Lower leg skin (tissue), 4 donors: ENCODE measurements around the gene FCER2. TPM values are rescaled to one million over a fixed set of nuclear protein-coding genes. Genes with fewer than 3 reads are reported as not detected.

Experiments used
- DNase-seq, 2 donors: peaks; one replicate each; pipeline ENCODE4 v3.0.0-alpha.2; 2019; ENCODE audit warnings: low spot score in 2 of 2
- H3K4me3 ChIP-seq: fragments of 200-600 bp; sonication (generic); 2 replicates; pipeline ENCODE4 v1.5.1; 2017; ENCODE audit warnings: mild to moderate bottlenecking, low read depth; ENCODE audit not compliant: poor library complexity, severe bottlenecking
- POLR2A ChIP-seq, 2 donors: fragments of 450-650 bp; IDR thresholded peaks; one replicate each; pipeline ENCODE4 v1.6.1; 2016 to 2017; ENCODE audit warnings: antibody characterized with exemption in 2 of 2, mild to moderate bottlenecking in 1 of 2, moderate library complexity in 1 of 2
- WGBS, 2 donors: methylation state at CpG; one replicate each; pipeline ENCODE4 v1.1.5; 2018; 5-methylcytosine and 5-hydroxymethylcytosine counted together
- intact Hi-C: fragments of 100-400 bp; cut with DNase I; formaldehyde crosslinking; loops from one replicate; pipeline ENCODE4 v1.15.0; 2023; ENCODE audit warnings: low total_unique reads
- total RNA-seq, 4 donors: library from RNA; depleted of rRNA; stranded (reverse); fragments of >200 nt; gene quantifications; one replicate each; pipeline ENCODE4 v1.1.0, GENCODE V29; 2016
- TF ChIP-seq, protein P1 (sequence below), 3 donors: fragments of 450-650 bp; IDR thresholded peaks; one replicate each; pipeline ENCODE4 v1.5.1; 2016; ENCODE audit warnings: antibody characterized with exemption in 3 of 3, mild to moderate bottlenecking in 3 of 3, moderate library complexity in 2 of 3

Gene FCER2
- total RNA-seq, 4 donors from 2014 or later = not detected

GRCh38 chr19:7685546-7686445, 16.1 kb downstream of the FCER2 start:
- TF ChIP-seq, protein P1, sequence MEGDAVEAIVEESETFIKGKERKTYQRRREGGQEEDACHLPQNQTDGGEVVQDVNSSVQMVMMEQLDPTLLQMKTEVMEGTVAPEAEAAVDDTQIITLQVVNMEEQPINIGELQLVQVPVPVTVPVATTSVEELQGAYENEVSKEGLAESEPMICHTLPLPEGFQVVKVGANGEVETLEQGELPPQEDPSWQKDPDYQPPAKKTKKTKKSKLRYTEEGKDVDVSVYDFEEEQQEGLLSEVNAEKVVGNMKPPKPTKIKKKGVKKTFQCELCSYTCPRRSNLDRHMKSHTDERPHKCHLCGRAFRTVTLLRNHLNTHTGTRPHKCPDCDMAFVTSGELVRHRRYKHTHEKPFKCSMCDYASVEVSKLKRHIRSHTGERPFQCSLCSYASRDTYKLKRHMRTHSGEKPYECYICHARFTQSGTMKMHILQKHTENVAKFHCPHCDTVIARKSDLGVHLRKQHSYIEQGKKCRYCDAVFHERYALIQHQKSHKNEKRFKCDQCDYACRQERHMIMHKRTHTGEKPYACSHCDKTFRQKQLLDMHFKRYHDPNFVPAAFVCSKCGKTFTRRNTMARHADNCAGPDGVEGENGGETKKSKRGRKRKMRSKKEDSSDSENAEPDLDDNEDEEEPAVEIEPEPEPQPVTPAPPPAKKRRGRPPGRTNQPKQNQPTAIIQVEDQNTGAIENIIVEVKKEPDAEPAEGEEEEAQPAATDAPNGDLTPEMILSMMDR (IDR thresholded peaks at IDR 0.05) = no peak
- no peak for DNase-seq
- intact Hi-C loops = loop anchor here (10.0 kb wide), 1 partner anchor 331 kb away; no protein-coding TSS in a partner anchor
- no peak overlapping the region for H3K4me3 ChIP-seq
- 45% methylated on average over 18 to 19 of the region's 19 CpGs for WGBS, 2 donors

DNA sequence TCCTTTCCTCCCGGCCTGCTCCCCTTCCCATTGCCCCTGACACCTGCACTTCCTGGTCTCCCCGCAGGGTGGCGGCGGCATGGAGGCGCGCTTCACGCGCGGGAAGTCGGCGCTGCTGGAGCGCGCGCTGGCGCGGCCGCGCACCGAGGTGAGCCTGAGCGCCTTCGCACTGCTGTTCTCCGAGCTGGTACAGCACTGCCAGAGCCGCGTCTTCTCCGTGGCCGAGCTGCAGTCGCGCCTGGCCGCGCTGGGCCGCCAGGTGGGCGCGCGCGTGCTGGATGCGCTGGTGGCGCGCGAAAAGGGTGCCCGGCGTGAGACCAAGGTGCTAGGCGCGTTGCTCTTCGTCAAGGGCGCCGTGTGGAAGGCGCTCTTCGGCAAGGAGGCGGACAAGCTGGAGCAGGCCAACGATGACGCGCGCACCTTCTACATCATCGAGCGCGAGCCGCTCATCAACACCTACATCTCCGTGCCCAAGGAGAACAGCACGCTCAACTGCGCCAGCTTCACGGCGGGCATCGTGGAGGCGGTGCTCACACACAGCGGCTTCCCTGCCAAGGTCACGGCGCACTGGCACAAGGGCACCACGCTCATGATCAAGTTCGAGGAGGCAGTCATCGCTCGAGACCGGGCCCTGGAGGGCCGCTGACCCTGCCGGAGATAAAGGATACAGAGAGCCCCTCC, 19.6 kb downstream of the FCER2 start:
- TF ChIP-seq, protein P1 (IDR thresholded peaks at IDR 0.05) = no peak
- no peak for TF ChIP-seq POLR2A (IDR thresholded peaks at IDR 0.05)
- no peak overlapping the region for H3K4me3 ChIP-seq
- DNase-seq = no peak
- intact Hi-C loops = loop anchor here (10.0 kb wide), 1 partner anchor 328 kb away; no protein-coding TSS in a partner anchor
- 84 to 86% methylated on average over 67 to 74 of the region's 74 CpGs for WGBS, 2 donors

GRCh38 chr19:7681340-7682174, 20.4 kb downstream of the FCER2 start:
- TF ChIP-seq POLR2A (IDR thresholded peaks at IDR 0.05) = no peak
- TF ChIP-seq, protein P1 (IDR thresholded peaks at IDR 0.05) = no peak
- DNase-seq = peak; percentile 80 to 95
- peak overlapping the region; percentile 95 for H3K4me3 ChIP-seq
- intact Hi-C loops = loop anchor here (2.0 to 10.0 kb wide), 2 partner anchors 113 to 327 kb away; no protein-coding TSS in a partner anchor
- WGBS, 2 donors = 3 to 5% methylated on average over 42 to 43 of the region's 43 CpGs

DNA sequence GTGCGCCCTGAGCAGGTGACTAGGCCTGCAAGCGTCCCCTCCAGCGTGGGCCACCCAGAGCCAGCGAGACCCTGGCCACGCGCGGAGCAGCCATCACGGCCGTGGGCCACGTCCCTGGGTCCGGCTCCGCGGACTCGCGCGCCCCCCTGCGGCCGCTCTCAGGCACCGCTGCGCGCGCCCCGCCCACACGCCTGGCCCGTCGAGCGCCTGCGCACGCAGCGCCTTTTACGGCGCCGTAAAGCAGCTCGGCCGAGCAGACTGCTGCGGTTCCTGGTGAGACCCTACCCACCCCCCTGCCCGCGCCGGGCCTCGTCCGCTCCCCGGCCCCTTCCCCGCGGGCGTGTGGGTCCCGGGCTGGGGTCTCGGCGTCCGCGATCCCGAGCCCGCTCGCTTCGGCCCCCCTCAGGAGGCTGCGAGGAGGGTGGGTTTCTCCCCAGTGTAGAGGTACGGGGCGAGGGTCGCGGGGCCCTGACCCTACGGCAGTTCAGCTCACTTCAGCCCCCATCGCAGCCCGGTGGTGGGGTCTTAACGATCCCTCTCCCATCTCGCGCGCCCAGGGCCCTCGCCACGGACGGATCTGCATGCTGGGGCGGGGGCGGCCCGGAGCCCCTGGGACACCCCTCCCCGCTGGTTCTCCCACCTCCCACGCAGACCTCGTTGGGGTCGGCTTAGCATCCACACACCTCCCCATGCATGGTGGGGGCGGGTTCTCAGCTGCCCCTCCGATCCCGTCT, 21.2 kb downstream of the FCER2 start, which contains the start of gene TRAPPC5:
Gene TRAPPC5, plus strand, starts transcription at position 228 of the 734 bp plus-strand sequence. CDS start 1,421 bp downstream, outside the sequence.
- intact Hi-C loops = loop anchor here (2.0 to 10.0 kb wide), 2 partner anchors 112 to 326 kb away; no protein-coding TSS in a partner anchor
- peak; percentile 67 to 96 for DNase-seq
- 1 to 2% methylated on average over 23 to 27 of the region's 79 CpGs for WGBS, 2 donors
- no peak for TF ChIP-seq POLR2A (IDR thresholded peaks at IDR 0.05)
- TF ChIP-seq, protein P1 (IDR thresholded peaks at IDR 0.05) = no peak
- H3K4me3 ChIP-seq = peak within 1 kb of the TSS; percentile 95
